ENCODE results near the gene EXOSC6.
"Not testable (repeated sequence)": the region's sequence is repeated elsewhere in the genome, so short reads cannot be mapped to it uniquely, and the experiment has no call there.

EXOSC6 gene

GRCh38 chr16:70251629-70252354 lies at the start of gene EXOSC6:
Gene EXOSC6, minus strand, starts transcription at chr16:70251940. Its CDS starts 40 bp downstream, at chr16:70251900.
- peak; percentile 96 for DNase-seq

DNA sequence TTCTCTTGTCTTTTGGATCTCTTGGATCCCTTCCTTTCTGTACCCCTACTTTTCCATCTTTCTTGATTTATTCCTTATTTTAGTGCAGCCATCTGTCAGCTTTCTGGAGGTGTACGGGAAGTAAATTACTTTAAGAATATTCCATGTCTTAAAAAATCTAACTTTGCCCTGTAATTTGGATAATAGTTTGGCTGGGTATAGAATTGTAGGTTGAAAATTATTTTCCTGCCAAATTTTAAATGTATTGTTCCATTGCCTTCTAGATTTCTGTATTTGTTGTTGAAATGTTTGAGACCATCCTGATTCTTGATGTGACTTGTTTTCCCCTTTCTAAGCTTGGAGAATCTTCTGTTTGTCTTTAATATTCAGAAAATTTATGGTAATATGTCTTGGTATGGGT lies 49.4 kb upstream of the EXOSC6 start:
- DNase-seq, result no peak

DNA sequence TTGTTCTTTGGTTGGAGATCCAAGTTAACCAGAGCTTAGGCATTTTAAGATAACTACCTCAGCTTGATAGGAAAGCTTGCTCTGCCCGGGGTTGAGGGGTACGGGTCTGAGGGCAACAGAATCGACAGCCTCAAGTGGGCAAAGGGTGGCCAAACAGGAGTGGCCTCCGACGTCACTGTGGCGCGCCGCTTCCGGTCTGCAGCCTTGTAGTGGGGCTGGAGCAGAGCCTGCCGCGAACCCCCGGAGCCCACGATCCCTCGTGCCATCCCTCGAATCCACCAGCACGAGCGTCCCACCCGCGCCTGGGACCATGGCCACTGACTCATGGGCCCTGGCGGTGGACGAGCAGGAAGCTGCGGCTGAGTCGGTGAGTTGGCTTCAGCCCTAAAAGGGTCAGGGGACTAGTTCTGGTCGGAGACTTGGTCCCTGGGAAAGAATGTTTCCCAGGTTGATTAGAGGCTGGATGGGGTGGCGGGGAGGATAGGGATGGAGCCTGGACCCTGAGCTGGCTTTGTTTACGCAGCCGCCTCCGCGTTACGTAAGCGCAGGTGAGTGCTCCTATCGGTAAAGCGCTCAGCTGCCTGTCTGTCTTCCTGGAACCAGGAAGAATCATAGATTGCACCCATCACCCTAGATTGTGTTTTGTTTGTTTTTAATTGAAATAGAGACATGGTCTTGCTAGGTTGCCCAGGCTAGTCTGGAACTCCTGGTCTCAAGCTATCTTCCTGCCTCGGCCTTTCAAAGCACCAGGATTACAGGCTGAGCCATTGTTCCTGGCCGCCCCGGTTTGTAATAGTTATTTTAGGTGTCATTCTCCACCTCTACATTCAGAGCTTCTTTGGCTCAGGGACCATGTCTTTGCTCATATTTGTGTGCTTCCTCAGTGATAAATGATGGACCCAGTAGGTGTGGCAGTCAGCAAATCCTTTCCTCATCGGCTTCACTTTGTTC lies 47.5 kb upstream of the EXOSC6 start, which contains the start of gene DDX19B:
DDX19B (plus strand) TSS at position 199 of the 951 bp plus-strand sequence; CDS start at position 311, 112 bp downstream.
- peak; percentile 73 for DNase-seq

DNA sequence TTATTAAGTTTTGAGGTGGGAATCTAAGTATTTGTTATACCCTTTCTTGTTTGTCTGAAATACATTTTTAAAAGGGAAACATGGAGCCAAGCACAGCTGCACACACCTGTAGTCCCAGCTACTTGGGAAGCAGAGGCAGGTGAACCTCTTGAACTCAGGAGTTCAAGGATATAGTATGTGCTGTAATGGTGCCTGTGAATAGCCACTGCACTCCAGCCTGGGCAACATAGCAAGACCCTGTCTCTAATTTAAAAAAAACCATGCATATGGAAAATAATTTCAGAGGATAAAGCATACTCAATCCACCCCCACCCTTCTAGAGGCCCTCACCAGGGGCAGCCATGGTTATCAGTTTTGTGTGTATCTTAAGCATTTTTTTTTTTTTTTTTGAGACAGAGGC lies 43.9 kb upstream of the EXOSC6 start:
- DNase-seq, result no peak

DNA sequence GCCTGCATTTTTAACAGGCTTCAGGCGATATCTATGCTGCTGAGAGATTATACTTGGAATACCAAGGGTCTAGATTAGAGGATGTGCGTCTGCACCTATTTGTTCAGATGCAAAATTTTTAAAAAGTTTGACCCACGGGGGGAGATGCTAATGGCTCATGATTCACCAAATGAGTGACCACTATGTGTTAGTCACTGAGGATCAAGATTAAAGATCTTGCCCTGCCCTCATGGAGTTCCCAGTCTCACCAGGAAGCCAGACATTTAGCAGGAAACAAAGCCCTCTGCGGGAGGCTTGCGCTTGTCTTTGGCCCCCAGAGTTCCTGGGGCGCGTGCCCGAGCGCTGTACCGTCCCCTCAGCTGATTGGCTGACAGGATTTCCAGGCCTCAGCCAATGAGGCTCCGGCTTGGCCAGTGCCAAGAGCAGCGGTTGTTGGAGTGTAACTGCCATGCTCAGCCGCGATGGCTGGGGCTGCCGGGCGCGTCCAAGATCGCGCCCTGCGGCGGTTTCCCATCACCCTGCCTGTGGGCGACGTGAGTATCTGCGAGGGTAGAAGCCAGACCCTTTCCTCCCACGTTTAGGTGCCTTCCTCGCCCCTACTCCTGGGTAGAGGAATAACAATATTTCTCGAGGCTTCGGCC lies 42.8 kb upstream of the EXOSC6 start:
- no peak for DNase-seq

DNA sequence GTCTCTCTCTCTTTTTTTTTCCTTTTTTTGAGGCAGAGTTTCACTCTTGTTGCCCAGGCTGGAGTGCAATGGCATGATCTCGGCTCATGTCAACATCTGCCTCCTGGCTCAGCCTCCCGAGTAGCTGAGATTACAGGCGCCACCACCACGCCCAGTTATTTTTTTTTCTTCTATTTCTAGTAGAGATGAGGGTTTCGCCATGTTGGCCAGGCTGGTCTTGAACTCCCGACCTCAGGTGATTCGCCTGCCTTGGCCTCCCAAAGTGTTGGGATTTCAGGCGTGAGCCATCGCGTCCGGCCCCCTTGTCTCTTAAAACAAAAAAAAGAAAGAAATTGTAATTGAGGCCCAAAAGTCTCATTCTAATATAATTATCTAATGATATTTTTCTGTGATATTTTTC lies 40.4 kb upstream of the EXOSC6 start:
- DNase-seq, result not testable (repeated sequence)

DNA sequence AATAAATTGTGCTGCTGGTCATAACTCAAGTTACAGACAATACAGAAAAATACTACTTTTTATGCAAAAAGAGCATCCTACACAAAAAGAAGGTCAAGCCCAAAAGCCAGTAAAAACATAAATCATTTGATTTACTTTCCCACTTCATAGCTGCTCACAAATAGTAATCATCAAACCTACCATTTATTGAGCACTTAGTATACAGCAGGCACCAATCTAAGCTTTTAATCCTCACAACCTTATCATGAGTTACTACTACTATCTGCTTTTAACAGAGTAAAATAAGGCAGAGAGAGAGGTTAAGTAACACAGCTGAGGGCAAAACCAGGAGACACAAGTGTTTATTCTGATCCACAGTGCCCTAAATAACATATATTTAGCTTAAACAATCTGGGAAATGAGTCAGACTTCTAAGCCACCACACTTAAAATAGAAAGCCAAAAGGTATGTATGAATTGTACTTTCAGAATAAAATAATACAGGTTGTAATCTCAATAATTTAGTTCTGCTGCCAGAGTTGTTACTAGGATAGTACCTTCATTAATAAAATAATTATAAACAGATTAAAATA lies 39.3 kb upstream of the EXOSC6 start:
- DNase-seq, result no peak

GRCh38 chr16:70289229-70290094 lies 37.7 kb upstream of the EXOSC6 start, which contains the start of gene AARS1:
Gene AARS1, minus strand, starts transcription at chr16:70289506. Its CDS starts 6,743 bp downstream, at chr16:70282763.
- peak; percentile 99 for DNase-seq

DNA sequence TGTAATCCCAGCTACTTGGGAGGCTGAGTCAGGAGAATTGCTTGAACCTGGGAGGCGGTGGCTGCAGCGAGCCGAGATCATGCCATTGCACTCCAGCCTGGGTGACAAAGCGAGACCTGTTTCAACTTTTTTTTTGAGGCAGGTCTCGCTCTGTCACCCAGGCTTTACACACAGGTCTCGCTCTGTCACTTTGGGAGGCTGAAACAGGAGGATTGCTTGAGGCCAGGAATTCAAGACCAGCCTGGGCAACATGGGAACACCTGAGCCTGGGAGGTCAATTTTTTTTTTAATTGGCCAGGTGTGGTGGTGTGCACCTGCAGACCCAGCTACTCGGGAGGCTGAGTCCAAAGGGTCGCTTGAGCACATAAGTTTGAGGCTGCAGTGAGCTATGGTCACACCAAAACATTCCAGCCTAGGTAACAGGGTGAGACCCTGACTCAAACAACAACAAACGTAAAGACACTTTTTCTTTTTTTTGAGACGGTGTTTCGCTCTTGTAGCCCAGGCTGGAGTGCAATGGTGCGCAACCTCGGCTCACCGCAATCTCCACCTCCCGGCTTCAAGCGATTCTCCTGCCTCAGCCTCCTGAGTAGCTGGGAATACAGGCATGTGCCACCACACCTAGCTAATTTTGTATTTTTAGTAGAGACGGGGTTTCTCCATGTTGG lies 35.7 kb upstream of the EXOSC6 start:
- DNase-seq, result not testable (repeated sequence)

DNA sequence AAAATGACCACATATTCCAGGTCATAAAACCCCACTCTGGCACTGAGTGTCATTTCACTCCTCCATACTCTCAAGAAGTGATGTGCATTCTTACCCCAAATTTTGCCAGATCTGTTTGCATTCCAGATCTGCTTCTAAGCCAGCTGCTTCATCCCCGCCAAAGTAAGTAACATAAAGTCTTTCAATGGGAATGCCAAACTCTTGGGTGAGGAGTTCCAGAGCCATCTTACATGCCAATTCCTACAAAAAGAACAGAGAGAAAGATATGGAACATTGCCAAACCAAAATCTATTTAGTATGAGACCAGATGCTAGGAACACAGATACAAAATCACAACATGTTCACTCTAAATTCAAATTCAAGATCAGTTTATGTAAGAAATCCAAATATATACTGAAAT lies 24.7 kb upstream of the EXOSC6 start:
- DNase-seq, result no peak

- DNase-seq, result no peak
Measured at GRCh38 chr16:70271696-70272095, 20.0 kb upstream of the EXOSC6 start.

DNA sequence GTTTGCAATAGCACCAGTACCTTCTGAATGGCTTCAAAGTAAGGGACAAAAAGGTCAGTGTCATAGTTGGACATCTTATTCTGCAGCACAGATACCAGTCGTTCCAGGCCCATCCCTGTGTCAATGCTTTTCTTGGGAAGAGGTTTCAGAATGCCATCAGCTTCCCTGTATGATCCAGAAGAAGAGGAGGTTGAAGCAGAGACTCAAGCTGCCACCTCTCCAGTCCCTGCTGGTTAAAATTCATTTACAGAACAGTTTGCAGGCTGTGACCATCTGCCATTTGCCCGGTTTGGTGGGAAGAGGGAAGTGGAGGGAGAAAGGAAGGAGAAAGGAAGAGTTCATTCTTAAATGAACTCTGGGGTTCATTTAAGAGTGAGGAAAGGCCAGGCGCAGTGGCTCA lies 18.4 kb upstream of the EXOSC6 start:
- DNase-seq, result no peak

- no peak for DNase-seq
Measured at GRCh38 chr16:70269471-70269870, 17.7 kb upstream of the EXOSC6 start.

GRCh38 chr16:70267922-70268321 lies 16.2 kb upstream of the EXOSC6 start:
- not testable (repeated sequence) for DNase-seq

- DNase-seq, result peak; percentile 37
Measured at GRCh38 chr16:70267516-70267915, 15.8 kb upstream of the EXOSC6 start.

GRCh38 chr16:70259903-70260302 lies 8.2 kb upstream of the EXOSC6 start:
- not testable (repeated sequence) for DNase-seq

- DNase-seq, result no peak
Measured at GRCh38 chr16:70258946-70259345, 7.2 kb upstream of the EXOSC6 start.

DNA sequence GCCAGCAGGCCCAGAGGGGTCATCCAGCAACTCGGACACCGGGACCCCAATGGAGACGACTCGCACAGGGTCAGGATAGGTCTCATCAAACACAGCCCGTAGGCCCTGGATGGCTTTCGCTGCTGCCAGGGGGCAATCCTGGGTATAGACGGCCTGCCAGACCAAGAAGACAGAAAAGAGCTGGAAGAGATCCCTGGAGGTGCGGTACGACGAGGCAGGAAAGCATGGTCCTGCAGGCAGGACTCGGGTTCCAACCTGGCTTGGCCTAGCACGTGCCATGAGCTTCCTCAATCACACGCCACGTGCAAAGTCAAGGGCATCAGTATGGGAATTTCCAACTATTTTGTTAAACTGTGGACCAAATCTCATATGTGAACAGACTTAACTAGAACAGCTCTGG lies 6.3 kb upstream of the EXOSC6 start:
- no peak for DNase-seq

DNA sequence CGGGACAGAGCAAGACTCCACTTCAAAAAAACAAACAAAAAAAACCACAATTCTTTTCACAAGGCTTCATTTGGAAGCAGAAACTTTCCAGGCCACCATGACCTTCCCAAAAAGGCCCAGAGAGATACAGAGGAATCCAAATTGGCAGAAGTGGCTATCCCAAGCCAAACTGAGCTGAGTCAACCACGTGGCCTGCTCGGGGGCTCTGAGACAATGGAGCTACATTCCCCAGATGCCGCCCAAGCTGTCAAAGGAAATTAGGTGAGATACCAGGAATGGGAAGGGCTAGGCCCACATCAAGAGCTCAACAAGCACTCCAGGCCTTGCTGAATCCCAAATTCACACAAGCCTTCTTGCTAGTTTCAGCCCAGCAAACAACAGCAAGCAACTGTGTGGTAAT lies 5.7 kb upstream of the EXOSC6 start:
- DNase-seq, result no peak

DNA sequence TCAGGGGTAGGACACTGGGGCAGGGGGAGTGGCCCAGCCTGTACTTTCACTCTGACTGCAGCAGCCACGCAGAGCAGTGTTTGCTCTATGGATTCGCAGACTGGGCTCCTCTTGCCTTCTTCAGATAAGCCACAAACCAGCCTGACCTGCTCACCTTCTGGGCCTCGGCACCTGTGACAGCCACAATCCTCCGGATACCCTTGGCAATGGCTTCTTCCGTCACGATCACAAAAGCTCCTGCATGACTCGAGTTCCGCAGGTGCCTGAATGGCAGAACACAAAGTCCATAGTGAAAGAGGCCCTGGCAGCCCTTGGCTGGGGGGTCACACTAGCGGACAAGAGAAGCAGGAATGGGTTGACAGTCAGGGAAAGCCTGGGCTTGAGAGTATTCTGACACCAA lies 3.8 kb upstream of the EXOSC6 start:
- DNase-seq, result no peak

DNA sequence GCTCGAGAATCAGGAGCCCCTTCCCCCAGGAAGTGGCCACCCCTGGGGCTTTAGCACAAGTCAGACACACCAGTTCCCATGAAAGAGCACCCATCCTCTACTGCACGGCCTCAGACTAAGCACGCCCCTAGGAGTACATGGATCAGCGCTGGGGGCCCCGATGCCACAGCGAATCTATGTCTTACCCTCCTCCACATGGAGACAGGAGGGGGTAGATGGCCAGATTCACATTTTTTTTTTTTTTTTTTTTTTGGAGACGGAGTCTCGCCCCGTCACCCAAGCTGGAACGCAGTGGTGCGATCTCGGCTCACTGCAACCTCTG lies 3.2 kb upstream of the EXOSC6 start:
- no peak for DNase-seq
